Subcutaneous adipose tissue (tissue), 4 donors: Measurements from ENCODE around the gene ITGAV. TPM values are rescaled to one million over a fixed set of nuclear protein-coding genes. Genes with fewer than 3 reads are reported as not detected.

Experiments used
- CTCF ChIP-seq: fragments of 450-650 bp; IDR thresholded peaks from one replicate; pipeline ENCODE4 v1.5.1; 2016; ENCODE audit warnings: low read depth, mild to moderate bottlenecking, control low read depth, antibody characterized with exemption, moderate library complexity
- total RNA-seq, 4 donors: library from RNA; depleted of rRNA; stranded (reverse); fragments of >200 nt; gene quantifications; one replicate each; pipeline ENCODE4 v1.1.0, GENCODE V29; 2016

The ITGAV gene
- total RNA-seq, 4 donors from 2014 or later, result 90.8 to 130 (median 114) TPM

- TF ChIP-seq CTCF, result no peak
Observed at GRCh38 chr2:186675380-186675779, 85.5 kb downstream of the ITGAV start.

DNA sequence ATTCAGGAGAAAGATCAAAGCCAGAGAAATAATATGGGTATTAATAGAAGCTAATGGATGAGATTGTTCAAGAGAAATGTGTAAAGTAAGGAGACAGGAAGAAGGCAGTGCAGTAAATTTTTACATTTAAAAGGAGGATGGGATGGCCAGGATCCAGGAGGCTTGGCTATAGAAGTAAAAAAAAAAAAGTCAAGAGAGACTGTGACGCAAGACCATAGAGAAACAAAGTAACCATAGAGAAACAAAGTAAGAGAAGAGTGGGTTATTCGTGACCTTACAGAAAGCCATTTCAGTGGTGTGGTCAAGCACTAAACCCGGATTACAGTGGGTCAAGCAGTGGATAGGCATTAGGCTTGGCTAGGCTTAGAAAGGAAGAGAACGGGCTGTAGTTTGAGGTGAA lies 93.5 kb downstream of the ITGAV start:
- no peak for TF ChIP-seq CTCF

- no peak for TF ChIP-seq CTCF
Observed at GRCh38 chr2:186687807-186688211, 98.0 kb downstream of the ITGAV start.

DNA sequence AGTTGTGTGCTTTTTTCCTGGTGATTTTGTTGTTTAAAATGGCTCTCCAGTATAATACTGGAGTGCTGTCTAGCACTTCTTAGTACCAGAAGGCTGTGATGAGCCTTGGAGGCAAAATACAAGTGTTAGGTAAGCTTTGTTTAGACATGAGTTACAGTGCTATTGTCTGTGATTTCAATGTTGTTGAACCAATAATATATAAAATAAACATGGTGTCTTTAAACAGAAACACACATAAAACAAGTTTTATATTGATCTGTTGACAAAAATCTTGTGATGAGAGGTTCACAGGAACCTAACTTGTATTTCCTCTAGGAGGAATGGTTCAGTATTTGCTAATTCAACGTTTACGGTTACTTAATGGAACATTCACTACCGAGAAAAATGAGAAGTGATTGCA lies 99.0 kb downstream of the ITGAV start:
- TF ChIP-seq CTCF, result no peak

- no peak for TF ChIP-seq CTCF
Observed at GRCh38 chr2:186690786-186691185, 100.9 kb downstream of the ITGAV start.

DNA sequence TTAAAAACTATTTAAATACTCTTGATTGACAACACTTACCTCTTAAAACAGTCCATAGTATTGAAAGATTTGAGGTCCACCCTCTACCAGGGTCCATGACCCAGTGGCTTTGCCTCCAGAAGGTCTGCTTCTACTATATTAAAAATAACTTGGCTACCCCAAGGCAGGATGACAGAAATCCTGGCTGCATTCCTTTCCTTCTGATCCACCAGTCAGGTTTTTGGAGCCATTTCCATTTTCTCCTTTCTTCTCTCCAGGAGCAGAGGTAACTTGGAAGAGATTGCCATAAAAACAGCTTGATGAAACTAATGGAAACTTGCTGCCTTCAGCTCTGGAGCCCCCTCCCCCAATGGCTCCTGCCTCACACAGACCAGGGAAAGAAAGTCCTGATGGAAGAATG lies 101.4 kb downstream of the ITGAV start:
- no peak for TF ChIP-seq CTCF

DNA sequence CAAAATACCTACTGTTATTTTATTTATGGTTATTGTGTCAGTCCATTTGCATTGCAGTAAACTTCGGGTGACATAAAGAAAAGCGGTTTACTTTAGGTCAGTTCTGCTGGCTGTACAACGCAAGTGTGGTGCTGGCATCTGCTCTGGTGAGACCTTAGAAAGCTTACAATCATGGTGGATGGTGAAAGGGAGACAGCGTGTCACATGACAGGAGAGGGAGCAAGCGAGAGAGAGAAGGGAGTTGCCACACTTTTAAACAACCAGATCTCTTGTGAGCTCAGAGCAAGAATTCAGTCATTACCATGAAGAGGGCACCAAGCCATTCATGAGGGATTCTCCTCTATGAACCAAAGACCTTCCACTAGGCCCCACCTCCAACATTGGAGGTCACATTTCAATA lies 102.0 kb downstream of the ITGAV start:
- TF ChIP-seq CTCF, result no peak
